Measurements from ENCODE around the gene TMEM179B. TPM values are rescaled to one million over a fixed set of nuclear protein-coding genes. Genes with fewer than 3 reads are reported as not detected.

The TMEM179B gene
- total and polyA plus RNA-seq, 2 of the 13 experiments (the other 11 are each of a cell fraction or from before 2014, with no cell fraction given) = 24.8 to 25.7 TPM

GRCh38 chr11:62753736-62754603, 33.2 kb upstream of the TMEM179B start, which contains the start of gene ZBTB3 (continued):
- no peak; the same call in 1 of the 2 replicates for TF ChIP-seq RNF2 (conservative IDR thresholded peaks at IDR 0.05; ENCODE audit: low read depth)
- no peak for TF ChIP-seq ZBED4 (CRISPR knock-in tag; IDR thresholded peaks at IDR 0.05; ENCODE audit: borderline replicate concordance)
- TF ChIP-seq DR1 (CRISPR knock-in tag; IDR thresholded peaks at IDR 0.05) = peak; percentile 52; the same call in 1 of the 2 replicates
- TF ChIP-seq ZNF646 (CRISPR knock-in tag; IDR thresholded peaks at IDR 0.05) = no peak
- TF ChIP-seq HMG20A (CRISPR knock-in tag; IDR thresholded peaks at IDR 0.05; ENCODE audit: borderline replicate concordance) = no peak
- TF ChIP-seq ZNF816 (CRISPR knock-in tag; IDR thresholded peaks at IDR 0.05; ENCODE audit: borderline replicate concordance) = no peak
- TF ChIP-seq NFYC (CRISPR knock-in tag; IDR thresholded peaks at IDR 0.05) = peak; percentile 98
- no peak for TF ChIP-seq ZNF546 (CRISPR knock-in tag; conservative IDR thresholded peaks at IDR 0.05)
- no peak for TF ChIP-seq FOXP4 (CRISPR knock-in tag; IDR thresholded peaks at IDR 0.05)
- no peak for TF ChIP-seq JARID2 (CRISPR knock-in tag; IDR thresholded peaks at IDR 0.05; ENCODE audit: insufficient replicate concordance)
- TF ChIP-seq HCFC1 (IDR thresholded peaks at IDR 0.05; ENCODE audit: low read depth, low read length) = 0 out of 2 replicates have a peak, but pooled peaks have one; percentile 27
- TF ChIP-seq HNRNPL (IDR thresholded peaks at IDR 0.05; ENCODE audit: low read depth, low read length) = no peak
- no peak for TF ChIP-seq ZNF709 (CRISPR knock-in tag; IDR thresholded peaks at IDR 0.05)
- 0 out of 2 replicates have a peak, but pooled peaks have one; percentile 25 for TF ChIP-seq GMEB1 (CRISPR knock-in tag; IDR thresholded peaks at IDR 0.05; ENCODE audit: borderline replicate concordance)
